ENCODE measurements around the gene SLCO3A1. TPM values are rescaled to one million over a fixed set of nuclear protein-coding genes. Genes with fewer than 3 reads are reported as not detected.

The SLCO3A1 gene
- total RNA-seq, 1 donor from 2014 or later: 42.5 TPM

DNA sequence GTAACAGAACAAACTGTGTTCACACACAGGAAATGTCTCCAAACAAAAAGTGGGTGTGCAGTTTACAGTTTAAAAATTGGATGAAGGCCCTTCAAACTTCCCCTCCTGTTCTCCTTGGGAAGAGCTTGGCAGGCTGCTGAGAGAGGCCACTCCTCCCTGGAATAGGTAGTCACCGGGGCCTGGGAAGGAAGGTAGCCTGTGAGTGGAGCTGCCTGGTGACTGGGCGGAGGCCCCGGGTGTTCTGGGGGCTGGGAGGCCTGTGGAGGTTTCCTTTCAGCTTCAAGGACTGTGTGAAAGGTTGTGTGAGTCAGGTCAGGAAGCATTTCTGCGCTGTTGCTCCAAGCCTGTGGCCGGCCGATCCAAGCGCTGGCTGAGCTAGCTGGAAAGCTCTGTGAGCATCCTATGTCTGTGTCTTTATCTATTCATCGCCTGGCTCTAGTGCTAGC is 14.1 kb downstream of the SLCO3A1 start:
- DNase-seq (peak; percentile 89), ATAC-seq (peak; percentile 93 to 96)
- no peaks in the 10 kb centered on the region for H3K36me3 ChIP-seq
- TF ChIP-seq CTCF (IDR thresholded peaks at IDR 0.05): no peak
- H3K27me3 ChIP-seq (ENCODE audit: low read depth): no peaks in the 10 kb centered on the region
- H3K4me1 ChIP-seq: peaks cover 81% of the 10 kb centered on the region
- intact Hi-C loops (cut with DNase I): no loop called here
- no peak overlapping the region for H3K4me3 ChIP-seq
- no peaks in the 10 kb centered on the region for H3K9me3 ChIP-seq
- H3K27ac ChIP-seq: peak overlapping the region; percentile 74

GRCh38 chr15:91870876-91871537 is 17.5 kb downstream of the SLCO3A1 start:
- H3K4me3 ChIP-seq: no peak overlapping the region
- intact Hi-C loops (cut with DNase I): no loop called here
- peak overlapping the region; percentile 33 for H3K27ac ChIP-seq
- no peak for TF ChIP-seq CTCF (IDR thresholded peaks at IDR 0.05)
- no peaks in the 10 kb centered on the region for H3K27me3 ChIP-seq (ENCODE audit: low read depth)
- DNase-seq (no peak), ATAC-seq (no peak)
- no peaks in the 10 kb centered on the region for H3K9me3 ChIP-seq
- no peaks in the 10 kb centered on the region for H3K36me3 ChIP-seq
- H3K4me1 ChIP-seq: peaks cover 60% of the 10 kb centered on the region

DNA sequence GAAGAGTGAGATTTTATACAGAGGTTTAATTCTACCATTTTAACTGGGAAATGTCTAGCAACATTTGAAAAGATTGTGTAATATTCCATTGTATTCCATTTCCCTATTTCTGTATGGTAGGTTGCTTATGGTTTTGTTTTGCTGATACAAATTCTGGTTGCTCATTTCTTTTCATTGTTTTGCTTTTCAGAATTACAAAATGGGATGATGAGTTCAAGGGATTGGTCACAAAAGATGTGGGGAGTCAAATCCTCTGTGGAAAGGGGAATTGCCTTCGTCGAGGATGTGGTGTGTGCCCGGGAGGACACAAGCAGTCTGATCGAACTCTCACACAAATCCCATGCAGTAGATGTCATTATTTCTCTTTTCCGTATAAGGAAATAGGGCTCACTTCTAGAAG is 18.3 kb downstream of the SLCO3A1 start:
- Histone ChIP-seq H3K4me3 (peak overlapping the region; percentile 18), H3K27ac (peak overlapping the region; percentile 83), H3K9me3 (no peaks in the 10 kb centered on the region), H3K27me3 (ENCODE audit: low read depth) (no peaks in the 10 kb centered on the region), H3K4me1 (peaks cover 51% of the 10 kb centered on the region), H3K36me3 (no peaks in the 10 kb centered on the region)
- intact Hi-C loops (cut with DNase I): no loop called here
- ATAC-seq: no peak
- DNase-seq: no peak
- no peak for TF ChIP-seq CTCF (IDR thresholded peaks at IDR 0.05)

GRCh38 chr15:91872356-91873137 is 19.0 kb downstream of the SLCO3A1 start:
- intact Hi-C loops (cut with DNase I): no loop called here
- peak; percentile 87 for DNase-seq
- no peaks in the 10 kb centered on the region for H3K36me3 ChIP-seq
- peak; percentile 92 to 93 for ATAC-seq
- no peak for TF ChIP-seq CTCF (IDR thresholded peaks at IDR 0.05)
- peak overlapping the region; percentile 18 for H3K4me3 ChIP-seq
- H3K27me3 ChIP-seq (ENCODE audit: low read depth): no peaks in the 10 kb centered on the region
- no peaks in the 10 kb centered on the region for H3K9me3 ChIP-seq
- peak overlapping the region; percentile 83 for H3K27ac ChIP-seq
- peaks cover 44% of the 10 kb centered on the region for H3K4me1 ChIP-seq

GRCh38 chr15:91873138-91873536 is 19.6 kb downstream of the SLCO3A1 start:
- TF ChIP-seq CTCF (IDR thresholded peaks at IDR 0.05): no peak
- no peaks in the 10 kb centered on the region for H3K9me3 ChIP-seq
- DNase-seq (no peak), ATAC-seq (peak; percentile 2 to 20)
- no peaks in the 10 kb centered on the region for H3K36me3 ChIP-seq
- H3K27ac ChIP-seq: peak overlapping the region; percentile 83
- intact Hi-C loops (cut with DNase I): no loop called here
- H3K4me1 ChIP-seq: peaks cover 38% of the 10 kb centered on the region
- no peak overlapping the region for H3K4me3 ChIP-seq
- H3K27me3 ChIP-seq (ENCODE audit: low read depth): no peaks in the 10 kb centered on the region
